DMS53 treated with DMSO at 0.1 percent for 48 hours (cell line): ENCODE data around the gene C1QTNF8.
"Not testable (repeated sequence)": the region's sequence is repeated elsewhere in the genome, so short reads cannot be mapped to it uniquely, and the experiment has no call there.

Experiments
- DNase-seq: peaks from one replicate; lab custom pipeline; 2025; ENCODE audit not compliant: unreplicated experiment; lab: John Stamatoyannopoulos, UW

C1QTNF8 gene

DNA sequence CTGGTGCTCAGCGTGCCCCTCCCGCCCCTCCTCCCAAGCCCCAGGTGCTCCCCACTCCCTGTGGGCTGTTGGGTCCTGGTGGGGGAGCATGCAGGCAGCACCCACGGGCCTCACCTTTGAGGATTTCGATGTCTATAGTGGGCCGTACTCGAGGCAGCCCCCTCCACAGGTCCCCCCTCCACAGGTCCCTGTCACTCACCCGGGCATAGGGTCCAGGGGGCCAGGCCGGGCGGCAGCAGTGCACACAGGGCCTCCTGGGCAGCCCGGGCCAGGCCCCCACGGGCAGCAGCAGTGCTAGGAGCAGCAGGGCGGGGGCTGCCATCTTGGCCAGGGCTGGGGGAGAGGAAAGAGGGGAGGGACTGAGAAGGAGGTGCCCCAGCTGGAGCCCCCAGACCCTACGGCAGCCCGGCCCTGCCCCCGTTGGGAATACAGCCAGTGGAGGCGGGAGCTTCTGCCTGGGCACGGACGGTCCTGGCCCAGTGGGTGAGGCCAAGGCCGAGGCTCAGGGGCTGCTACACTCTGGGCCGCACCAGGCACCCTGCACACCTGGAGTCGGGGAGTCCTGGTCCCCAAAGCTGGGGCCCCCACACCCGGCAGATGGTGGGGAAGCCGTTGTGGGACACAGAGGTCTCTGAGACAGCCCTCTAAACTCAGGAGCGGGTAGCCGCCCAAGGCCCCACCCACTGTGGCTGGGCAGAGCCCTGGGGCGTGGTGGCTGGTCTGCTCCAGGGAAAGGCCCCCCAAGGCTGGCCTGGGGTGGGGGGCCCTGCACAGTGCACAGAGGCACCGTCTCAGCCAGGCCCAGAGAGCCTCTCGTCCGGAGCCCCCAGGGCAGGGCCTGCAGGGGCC lies 1.2 kb downstream of the C1QTNF8 start:
- no peak for DNase-seq

GRCh38 chr16:1094124-1094479 lies 1.9 kb downstream of the C1QTNF8 start:
- no peak for DNase-seq

DNA sequence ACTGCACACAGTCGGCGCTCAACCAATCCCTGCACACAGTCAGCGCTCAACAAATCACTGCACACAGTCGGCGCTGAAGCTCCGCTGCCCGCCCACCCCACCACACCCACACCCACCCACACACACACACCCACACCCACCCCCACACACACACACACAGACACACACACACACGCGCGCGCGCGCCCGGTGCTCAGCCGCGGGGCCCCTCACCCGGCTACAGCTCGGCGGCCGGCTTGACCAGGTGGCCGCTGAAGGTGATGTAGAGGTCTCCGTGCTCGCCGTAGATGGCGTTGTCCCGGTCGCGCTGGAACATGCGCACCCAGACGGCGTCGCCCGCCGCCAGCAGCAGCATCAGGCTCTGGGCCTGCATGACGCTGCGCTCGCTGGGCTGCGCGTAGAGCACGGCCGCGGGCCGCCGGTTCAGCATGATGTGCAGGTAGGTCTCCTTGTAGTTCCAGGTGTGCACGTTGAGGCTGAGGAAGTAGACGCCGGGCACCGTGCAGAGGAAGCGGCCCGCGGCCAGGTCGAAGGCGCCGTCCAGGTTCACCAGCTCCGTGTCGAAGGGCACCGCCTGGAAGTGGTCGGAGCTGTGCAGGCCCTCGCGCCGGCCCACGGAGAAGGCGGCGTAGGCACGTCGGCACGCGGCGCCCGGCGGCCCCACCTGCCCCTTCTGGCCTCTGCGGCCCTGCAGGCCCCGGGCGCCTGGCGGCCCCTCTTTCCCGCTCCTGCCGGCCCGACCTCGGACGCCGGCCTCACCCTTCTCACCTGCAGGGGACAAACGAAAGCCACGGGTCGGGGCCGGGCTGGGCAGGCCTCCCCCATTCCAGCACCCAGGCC lies 2.5 kb downstream of the C1QTNF8 start:
- DNase-seq, result no peak

DNA sequence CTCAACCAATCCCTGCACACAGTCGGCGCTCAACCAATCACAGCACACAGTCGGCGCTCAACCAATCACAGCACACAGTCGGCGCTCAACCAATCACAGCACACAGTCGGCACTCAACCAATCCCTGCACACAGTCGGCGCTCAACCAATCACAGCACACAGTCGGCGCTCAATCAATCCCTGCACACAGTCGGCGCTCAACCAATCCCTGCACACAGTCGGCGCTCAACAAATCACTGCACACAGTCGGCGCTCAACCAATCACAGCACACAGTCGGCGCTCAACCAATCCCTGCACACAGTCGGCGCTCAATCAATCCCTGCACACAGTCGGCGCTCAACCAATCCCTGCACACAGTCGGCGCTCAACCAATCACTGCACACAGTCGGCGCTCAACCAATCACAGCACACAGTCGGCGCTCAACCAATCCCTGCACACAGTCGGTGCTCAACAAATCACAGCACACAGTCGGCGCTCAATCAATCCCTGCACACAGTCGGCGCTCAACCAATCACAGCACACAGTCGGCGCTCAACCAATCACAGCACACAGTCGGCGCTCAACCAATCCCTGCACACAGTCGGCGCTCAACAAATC lies 3.3 kb downstream of the C1QTNF8 start:
- DNase-seq, result not testable (repeated sequence)

- no peak for DNase-seq
These were observed 4.0 kb downstream of the C1QTNF8 start for GRCh38 chr16:1091992-1092552.

- DNase-seq, result no peak
These were observed 5.1 kb downstream of the C1QTNF8 start for GRCh38 chr16:1090620-1091587.

DNA sequence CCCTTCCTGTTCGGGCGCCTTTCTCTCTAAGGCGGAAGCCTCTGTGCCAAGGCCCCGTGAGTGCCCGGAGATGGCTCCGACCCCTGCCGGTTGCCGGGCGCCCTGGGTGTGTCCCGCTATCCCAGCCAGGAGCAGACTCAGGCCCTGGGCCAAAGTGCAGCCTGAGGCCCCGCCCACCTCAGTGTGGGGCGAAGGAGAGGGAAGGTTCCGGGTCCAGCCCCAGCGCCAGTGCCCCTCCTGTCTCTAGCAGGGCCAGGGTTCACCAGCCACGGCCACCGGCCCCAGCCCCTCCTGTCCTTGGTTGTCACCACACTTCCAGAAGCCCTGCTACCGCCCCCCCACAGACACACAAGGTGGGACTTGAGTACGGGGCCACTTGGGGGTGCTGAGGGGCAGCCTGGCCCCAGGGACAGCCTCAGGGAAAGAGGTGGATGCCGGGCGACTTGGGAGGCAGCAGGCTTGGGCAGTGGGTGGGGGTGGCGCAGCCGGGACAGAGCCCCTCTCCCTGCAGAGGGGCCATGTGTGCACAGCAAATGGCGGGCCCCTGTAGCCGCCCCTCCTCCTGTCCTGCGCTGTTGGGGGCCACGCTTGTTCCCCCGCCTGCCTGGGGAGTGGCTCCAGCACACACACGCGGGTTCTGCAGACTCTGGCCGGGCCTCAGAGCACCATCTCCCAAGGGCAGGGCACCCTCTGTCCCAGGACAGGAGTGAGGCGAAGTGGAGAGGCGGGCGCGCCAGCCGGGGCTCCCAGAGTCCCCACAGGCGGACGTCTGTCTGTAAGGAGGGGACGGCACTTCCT lies 6.0 kb downstream of the C1QTNF8 start:
- DNase-seq, result no peak

GRCh38 chr16:1089439-1089821 lies 6.6 kb downstream of the C1QTNF8 start:
- DNase-seq, result no peak

- no peak for DNase-seq
These were observed 7.5 kb downstream of the C1QTNF8 start for GRCh38 chr16:1088295-1089170.

- DNase-seq, result not testable (repeated sequence)
These were observed 9.6 kb downstream of the C1QTNF8 start for GRCh38 chr16:1086443-1086842.

DNA sequence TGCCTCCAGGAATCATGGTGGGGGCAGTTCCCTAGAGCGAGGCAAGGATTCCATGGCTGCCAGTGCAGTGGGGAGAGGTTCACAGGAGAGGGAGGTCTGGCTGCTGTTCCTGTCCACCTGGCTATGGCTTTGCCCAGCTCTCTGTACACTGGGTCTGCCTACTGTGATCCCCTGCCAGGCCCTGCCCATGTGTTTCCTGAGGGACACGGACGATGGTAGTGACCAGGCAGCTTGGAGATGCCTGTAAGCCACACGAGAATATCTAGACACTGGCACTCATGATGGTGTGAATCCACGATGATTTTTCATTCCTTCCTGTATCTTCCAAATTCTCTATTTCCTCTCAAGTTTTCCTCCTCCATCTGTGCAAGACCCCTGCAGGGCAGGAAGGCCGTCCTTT lies 11.1 kb downstream of the C1QTNF8 start:
- DNase-seq, result no peak

DNA sequence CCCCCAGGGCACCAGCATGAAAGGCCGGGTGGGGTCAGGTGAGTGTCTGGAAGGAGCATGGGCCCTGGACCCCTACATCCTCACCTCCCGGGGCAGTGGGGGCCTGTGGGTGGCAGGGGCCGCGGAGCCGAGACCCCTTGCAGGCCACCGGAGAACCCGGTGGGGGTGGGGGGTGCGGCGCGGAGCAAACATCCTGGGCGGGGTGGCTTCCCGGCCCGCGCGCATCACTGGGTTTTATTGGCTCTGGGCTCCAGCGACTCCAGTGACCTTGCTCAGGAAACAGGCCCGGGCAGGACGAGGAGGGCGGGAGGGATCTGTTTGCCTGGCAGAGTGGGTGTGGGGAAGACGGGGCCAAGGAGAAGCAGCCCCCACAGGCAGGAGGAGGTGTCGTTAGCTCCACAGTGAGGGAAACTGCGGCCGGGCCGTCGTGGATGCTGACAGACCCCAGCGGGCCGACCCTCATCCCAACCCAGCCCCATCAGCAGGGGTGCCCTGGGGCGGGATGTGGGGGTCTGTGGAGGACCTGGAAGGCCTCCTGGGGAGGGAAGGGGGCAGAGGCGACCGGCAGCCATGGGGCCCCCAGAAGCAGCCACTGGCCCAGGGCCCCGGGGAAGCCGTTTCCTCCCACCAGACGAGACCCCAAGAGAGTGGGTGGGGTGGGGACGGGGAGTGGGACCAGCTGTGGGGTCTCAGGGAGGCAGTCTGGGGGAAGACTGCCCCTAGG lies 12.9 kb downstream of the C1QTNF8 start:
- DNase-seq, result no peak

DNA sequence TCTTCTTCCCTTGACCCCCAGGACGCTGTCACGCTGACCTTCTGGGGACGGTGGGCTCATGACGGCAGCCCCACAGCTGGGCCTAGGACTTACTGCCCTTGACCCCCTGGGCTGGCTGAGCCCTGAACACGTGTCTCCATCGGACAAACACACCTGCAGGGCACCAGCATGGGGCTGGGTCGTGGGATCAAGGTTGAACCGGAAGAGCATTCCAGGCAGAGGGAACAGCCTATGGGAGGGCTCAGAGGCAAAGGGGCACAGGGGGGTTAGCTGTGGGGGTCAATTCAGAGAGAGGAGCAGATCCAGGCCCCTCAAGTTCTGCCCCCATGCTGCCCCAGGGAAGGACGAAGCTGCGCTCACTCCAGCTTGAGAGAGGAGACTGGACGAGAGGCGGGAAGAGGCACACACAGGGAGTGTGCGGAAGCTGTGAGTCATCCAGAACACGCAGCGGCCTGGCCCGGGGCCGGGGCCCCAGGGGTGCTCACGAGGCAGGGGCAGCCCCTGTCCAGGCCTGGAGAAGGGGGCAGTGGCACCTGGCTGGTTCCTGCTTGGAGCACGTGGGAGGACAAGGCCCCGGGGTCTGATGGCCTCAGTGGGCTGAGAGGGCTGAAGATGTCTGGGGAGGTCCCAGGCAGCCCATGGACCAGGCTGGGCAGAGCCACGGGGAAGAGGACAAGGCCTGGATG lies 13.6 kb downstream of the C1QTNF8 start:
- DNase-seq, result no peak

GRCh38 chr16:1081734-1082265 lies 14.2 kb downstream of the C1QTNF8 start:
- no peak for DNase-seq

DNA sequence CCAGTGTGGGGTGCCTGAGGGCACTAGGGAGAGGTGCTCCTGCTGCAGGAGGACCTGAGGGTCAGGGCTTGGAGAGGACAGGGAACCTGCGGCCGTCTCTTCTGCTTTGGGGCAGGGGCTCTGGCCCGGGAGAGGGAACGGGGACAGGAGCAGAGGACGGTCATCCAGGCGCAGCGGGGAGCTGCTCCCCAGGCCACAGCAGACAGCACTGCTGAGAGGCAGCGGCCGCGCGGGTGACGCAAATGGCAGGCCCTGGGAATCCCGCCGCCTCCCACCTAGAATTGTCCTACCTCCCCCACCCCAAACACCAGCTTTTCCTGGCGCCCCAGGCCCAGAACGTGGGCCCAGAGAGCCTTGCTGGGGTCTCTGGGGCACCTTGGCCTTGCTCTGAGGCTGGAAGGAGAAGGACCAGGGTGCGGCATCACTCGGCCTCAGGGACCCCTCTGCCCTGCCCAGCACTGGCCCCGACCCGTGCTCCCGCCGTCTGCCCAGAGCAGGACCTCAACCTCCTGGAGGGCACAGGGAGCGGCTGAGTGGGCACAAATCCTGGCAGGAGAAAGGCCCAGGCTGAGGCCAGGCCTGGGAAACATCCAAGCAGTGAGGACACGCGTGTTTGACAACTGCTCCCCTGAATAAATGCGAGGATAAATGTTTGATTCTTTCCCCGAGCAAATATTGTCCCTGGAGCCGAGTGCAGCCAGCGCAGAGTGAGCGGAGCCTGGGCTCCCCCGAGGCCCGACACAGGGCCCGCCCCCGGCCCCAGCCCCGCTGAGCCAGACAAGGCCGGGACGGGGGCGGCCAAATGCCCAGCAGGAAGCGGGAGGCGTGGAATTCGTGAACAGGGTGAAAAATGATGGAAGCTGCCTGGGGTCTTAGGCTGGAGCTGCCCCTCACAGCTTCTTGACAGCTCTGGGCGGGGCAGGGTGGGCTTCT lies 15.0 kb downstream of the C1QTNF8 start:
- DNase-seq, result no peak
